Naive B cell (primary cell): ENCODE results near the gene BCL10. TPM values are rescaled to one million over a fixed set of nuclear protein-coding genes. Genes with fewer than 3 reads are reported as not detected.

ENCODE experiments used
- ATAC-seq, 2 donors: fragments of 150-1000 bp; cut with Tn5 transposase; 2 replicates each; pipeline ENCODE4 v1.10.0; 2021; ENCODE audit warnings: low read depth in 2 of 2, mild to moderate bottlenecking in 2 of 2, moderate library complexity in 2 of 2
- DNase-seq: peaks from one replicate; pipeline ENCODE4 v3.0.0; 2022
- H3K27ac Mint-ChIP-seq, 6 donors: one replicate each; pipeline ENCODE4 v1.8.0; 2020 to 2022; ENCODE audit warnings: mild to moderate bottlenecking in 6 of 6, mixed read lengths in 6 of 6, moderate library complexity in 5 of 6, inconsistent platforms in 2 of 6
- H3K27me3 Mint-ChIP-seq, 3 donors: one replicate each; pipeline ENCODE4 v1.8.0; 2021 to 2022; ENCODE audit warnings: mixed read lengths in 3 of 3, mild to moderate bottlenecking in 1 of 3
- H3K36me3 Mint-ChIP-seq, 2 donors: one replicate each; pipeline ENCODE4 v1.8.0; 2020 to 2022; ENCODE audit warnings: mixed read lengths in 2 of 2, inconsistent platforms in 1 of 2, mild to moderate bottlenecking in 1 of 2
- H3K4me1 Mint-ChIP-seq, 3 donors: one replicate each; pipeline ENCODE4 v1.8.0; 2020 to 2022; ENCODE audit warnings: mixed read lengths in 3 of 3, inconsistent platforms in 1 of 3, mild to moderate bottlenecking in 1 of 3, moderate library complexity in 1 of 3
- H3K4me3 Mint-ChIP-seq, 8 donors: one replicate each; pipeline ENCODE4 v1.8.0; 2020 to 2022; ENCODE audit warnings: mild to moderate bottlenecking in 8 of 8, mixed read lengths in 8 of 8, moderate library complexity in 8 of 8, inconsistent platforms in 2 of 8
- H3K9me3 Mint-ChIP-seq, 7 donors: one replicate each; pipeline ENCODE4 v1.8.0; 2020 to 2022; ENCODE audit warnings: mixed read lengths in 7 of 7, mild to moderate bottlenecking in 5 of 7, inconsistent platforms in 2 of 7, moderate library complexity in 1 of 7
- polyA plus RNA-seq, 6 donors: library from polyadenylated mRNA; unstranded; fragments of 300-500 nt; fragmentation: Illumina TruSeq; gene quantifications; one replicate each; pipeline ENCODE4 v1.2.3, GENCODE V29; 2021; ENCODE audit warnings: low read depth in 6 of 6

BCL10 gene
- polyA plus RNA-seq, 6 donors from 2014 or later: 48.6 to 83.4 (median 62.4) TPM

GRCh38 chr1:85290826-85291225 lies 14.4 kb upstream of the BCL10 start:
- no peaks in the 10 kb centered on the region for H3K27me3 Mint-ChIP-seq
- H3K27ac Mint-ChIP-seq: peak overlapping the region in 2 of 6 donors; percentile 81 to 96
- ATAC-seq: no peak
- no peak for DNase-seq
- no peaks in the 10 kb centered on the region for H3K9me3 Mint-ChIP-seq
- peaks cover 20 to 50% (median 47%) of the 10 kb centered on the region in 3 donors for H3K4me1 Mint-ChIP-seq
- peaks cover 0 to 3% of the 10 kb centered on the region in 2 donors for H3K36me3 Mint-ChIP-seq
- H3K4me3 Mint-ChIP-seq: peak overlapping the region in 2 of 8 donors; percentile 28 to 71

GRCh38 chr1:85289848-85290335 lies 13.5 kb upstream of the BCL10 start:
- Mint-ChIP-seq H3K27me3 (no peaks in the 10 kb centered on the region), H3K4me1 (peaks cover 20 to 50% (median 47%) of the 10 kb centered on the region in 3 donors), H3K4me3 (peak overlapping the region in 7 of 8 donors; percentile 4 to 84 (median 71)), H3K9me3 (no peaks in the 10 kb centered on the region), H3K27ac (peak overlapping the region in 5 of 6 donors; percentile 30 to 96 (median 89)), H3K36me3 (peaks cover 0 to 6% of the 10 kb centered on the region in 2 donors)
- no peak for DNase-seq
- ATAC-seq: peak; percentile 23 to 76

DNA sequence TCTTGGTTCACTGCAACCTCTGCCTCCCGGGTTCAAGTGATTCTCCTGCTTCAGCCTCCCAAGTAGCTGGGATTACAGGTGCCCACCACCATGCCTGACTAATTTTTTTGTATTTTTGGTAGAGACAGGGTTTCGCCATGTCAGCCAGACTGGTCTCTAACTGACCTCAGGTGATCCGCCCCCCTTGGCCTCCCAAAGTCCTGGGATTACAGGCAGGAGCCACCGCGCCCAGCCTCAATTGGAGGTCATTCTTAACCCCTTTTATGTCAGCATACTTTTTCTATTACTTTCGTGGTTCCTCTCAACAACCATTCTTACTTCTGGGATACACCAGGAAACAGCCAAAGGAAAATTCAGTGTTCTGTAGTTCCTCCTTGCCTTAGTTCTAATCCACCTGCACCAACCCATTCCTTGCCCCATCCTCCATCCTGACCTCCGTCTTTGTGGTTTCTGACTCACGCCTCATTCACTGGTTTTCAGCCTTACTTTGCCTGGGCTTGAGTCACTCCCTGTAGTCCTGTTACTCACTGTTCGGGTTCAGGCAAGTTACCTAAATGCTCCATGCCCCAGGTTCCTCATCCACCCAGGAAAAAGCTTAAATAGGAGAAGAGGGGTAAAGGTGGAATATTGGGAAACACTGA lies 12.9 kb upstream of the BCL10 start:
- Mint-ChIP-seq H3K9me3 (no peaks in the 10 kb centered on the region), H3K27ac (peak overlapping the region in 5 of 6 donors; percentile 30 to 96 (median 89)), H3K36me3 (peaks cover 0 to 6% of the 10 kb centered on the region in 2 donors), H3K4me1 (peaks cover 20 to 50% (median 42%) of the 10 kb centered on the region in 3 donors), H3K4me3 (peak overlapping the region in 5 of 8 donors; percentile 2 to 84 (median 71)), H3K27me3 (no peaks in the 10 kb centered on the region)
- no peak for ATAC-seq
- no peak for DNase-seq

- no peaks in the 10 kb centered on the region for H3K9me3 Mint-ChIP-seq
These were observed 7.8 kb upstream of the BCL10 start for GRCh38 chr1:85284202-85284601.

DNA sequence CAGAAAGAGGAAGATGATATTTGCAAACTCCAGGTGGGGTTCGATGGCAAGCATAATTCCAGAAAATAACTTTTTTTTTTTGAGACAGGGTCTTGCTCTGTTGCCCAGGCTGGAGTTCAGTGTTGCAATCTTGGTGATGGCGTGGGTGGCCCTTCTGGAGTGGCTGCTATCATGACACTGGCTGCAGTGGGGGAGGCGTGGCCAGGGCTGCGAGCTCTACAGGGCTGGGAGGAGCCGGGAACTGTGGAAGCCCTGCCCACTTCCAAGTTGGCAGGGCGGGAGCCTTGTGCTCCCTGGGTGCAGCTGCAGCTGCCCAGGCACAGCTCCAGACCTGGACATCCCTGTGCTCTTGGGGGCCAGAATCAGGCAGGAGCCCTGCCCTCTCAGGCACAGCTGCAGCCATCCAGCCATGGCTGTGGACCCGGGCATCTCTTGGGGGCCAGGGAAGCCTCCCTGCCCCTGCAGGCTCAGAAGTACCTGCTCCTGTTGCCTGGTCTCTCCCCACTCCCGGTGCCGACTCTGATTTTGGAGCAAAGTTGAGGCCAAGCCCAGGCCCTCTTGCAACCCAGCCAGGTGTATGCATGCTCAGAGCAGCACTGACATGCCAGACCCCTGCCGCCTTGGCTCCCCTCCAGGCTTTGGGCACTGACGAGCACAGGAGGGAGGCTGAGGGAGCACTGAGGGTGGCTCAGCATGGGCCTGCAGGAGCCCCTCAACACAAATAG lies 7.2 kb upstream of the BCL10 start:
- no peaks in the 10 kb centered on the region for H3K27me3 Mint-ChIP-seq
- no peaks in the 10 kb centered on the region for H3K9me3 Mint-ChIP-seq
- peak overlapping the region in 1 of 6 donors; percentile 49 for H3K27ac Mint-ChIP-seq
- peaks cover 11 to 13% of the 10 kb centered on the region in 2 donors for H3K36me3 Mint-ChIP-seq
- H3K4me3 Mint-ChIP-seq: no peak overlapping the region
- ATAC-seq (no peak), DNase-seq (no peak)
- peaks cover 8 to 22% (median 14%) of the 10 kb centered on the region in 3 donors for H3K4me1 Mint-ChIP-seq

More at GRCh38 chr1:85284202-85284601, 7.8 kb upstream of the BCL10 start:
- DNase-seq (no peak), ATAC-seq (no peak)
- Mint-ChIP-seq H3K27ac (no peak overlapping the region), H3K4me1 (peaks cover 4 to 18% (median 10%) of the 10 kb centered on the region in 3 donors), H3K4me3 (no peak overlapping the region), H3K36me3 (peaks cover 6 to 8% of the 10 kb centered on the region in 2 donors), H3K27me3 (no peaks in the 10 kb centered on the region)

DNA sequence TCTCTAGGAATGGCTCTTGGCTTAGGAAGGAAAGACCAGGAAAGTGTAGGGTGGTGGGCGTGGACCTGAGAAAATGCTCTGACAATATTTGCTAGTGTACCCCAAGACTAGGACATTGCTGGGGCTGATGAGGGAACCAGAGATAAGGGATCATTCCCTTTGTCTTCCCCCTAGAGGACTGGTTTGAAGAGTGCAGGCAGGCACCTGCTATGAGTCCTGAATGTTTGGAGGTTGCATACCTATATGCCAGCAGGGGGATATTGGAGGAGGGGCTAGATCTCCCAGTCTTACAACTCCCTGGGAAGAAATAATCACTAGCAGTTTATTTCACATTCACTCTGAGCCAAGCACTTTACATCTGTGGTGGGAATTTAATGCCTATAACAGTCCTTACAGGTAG lies 6.0 kb upstream of the BCL10 start:
- Mint-ChIP-seq H3K36me3 (peaks cover 12 to 14% of the 10 kb centered on the region in 2 donors), H3K9me3 (no peaks in the 10 kb centered on the region), H3K27ac (no peak overlapping the region), H3K27me3 (no peaks in the 10 kb centered on the region), H3K4me3 (no peak overlapping the region), H3K4me1 (peaks cover 9 to 20% (median 17%) of the 10 kb centered on the region in 3 donors)
- DNase-seq (no peak), ATAC-seq (peak; percentile 33 to 41)

DNA sequence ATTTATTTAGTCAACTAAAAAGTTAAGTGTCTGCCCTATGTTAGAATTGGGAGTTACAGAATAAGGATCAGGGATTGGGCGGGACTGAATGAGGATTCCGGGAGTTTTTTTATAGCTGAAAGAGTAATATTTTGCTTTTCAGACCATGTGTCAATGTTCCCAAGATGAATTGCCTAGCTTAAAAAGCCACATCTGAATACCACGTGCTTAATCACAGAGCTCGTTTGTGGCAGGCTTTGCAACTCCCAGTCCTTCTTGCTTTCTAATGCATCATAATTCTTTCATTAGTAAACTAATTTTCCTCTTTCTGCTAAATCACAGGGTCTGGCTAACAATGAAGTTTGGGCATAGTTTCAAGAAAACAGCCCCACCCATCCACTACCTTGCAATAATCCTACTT lies 4.2 kb upstream of the BCL10 start:
- Mint-ChIP-seq H3K9me3 (no peaks in the 10 kb centered on the region), H3K27me3 (no peaks in the 10 kb centered on the region), H3K4me3 (no peak overlapping the region), H3K27ac (peak overlapping the region in 1 of 6 donors; percentile 7), H3K4me1 (peaks cover 15 to 30% (median 27%) of the 10 kb centered on the region in 3 donors), H3K36me3 (peaks cover 8 to 14% of the 10 kb centered on the region in 2 donors)
- no peak for DNase-seq
- no peak for ATAC-seq

GRCh38 chr1:85279458-85280080 lies 3.1 kb upstream of the BCL10 start:
- no peaks in the 10 kb centered on the region for H3K27me3 Mint-ChIP-seq
- peaks cover 7 to 14% of the 10 kb centered on the region in 2 donors for H3K36me3 Mint-ChIP-seq
- peaks cover 26 to 40% (median 37%) of the 10 kb centered on the region in 3 donors for H3K4me1 Mint-ChIP-seq
- DNase-seq (no peak), ATAC-seq (no peak)
- H3K4me3 Mint-ChIP-seq: peak overlapping the region in 1 of 8 donors; percentile 28
- H3K9me3 Mint-ChIP-seq: no peaks in the 10 kb centered on the region
- peak overlapping the region in 2 of 6 donors; percentile 27 to 87 for H3K27ac Mint-ChIP-seq

GRCh38 chr1:85278853-85279314 lies 2.5 kb upstream of the BCL10 start:
- Mint-ChIP-seq H3K4me1 (peaks cover 32 to 47% (median 44%) of the 10 kb centered on the region in 3 donors), H3K4me3 (peak overlapping the region in 1 of 8 donors; percentile 29), H3K27me3 (no peaks in the 10 kb centered on the region), H3K27ac (peak overlapping the region in 1 of 6 donors; percentile 82), H3K9me3 (no peaks in the 10 kb centered on the region), H3K36me3 (peaks cover 7 to 18% of the 10 kb centered on the region in 2 donors)
- ATAC-seq (no peak), DNase-seq (no peak)

DNA sequence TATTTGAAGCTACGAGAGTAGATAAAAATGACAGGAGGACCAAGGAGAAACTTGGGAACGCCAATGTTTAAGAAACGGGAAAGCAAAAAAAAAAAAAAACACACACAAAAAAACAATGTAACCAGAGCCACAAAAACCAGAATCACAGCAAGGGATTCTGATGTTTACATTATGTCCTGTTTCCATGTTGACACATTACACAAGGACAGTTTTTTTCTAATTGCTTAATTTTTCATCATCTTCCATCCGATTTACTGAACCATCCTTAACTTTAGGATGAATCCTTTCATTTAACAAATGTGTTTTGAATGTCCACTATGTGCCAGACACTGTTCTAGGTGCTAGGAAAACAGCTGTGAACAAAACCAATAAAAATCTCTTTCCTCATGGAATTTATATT lies 1.4 kb upstream of the BCL10 start:
- H3K27me3 Mint-ChIP-seq: no peaks in the 10 kb centered on the region
- peak overlapping the region in 1 of 8 donors; percentile 99 for H3K4me3 Mint-ChIP-seq
- DNase-seq (no peak), ATAC-seq (no peak)
- H3K27ac Mint-ChIP-seq: peak overlapping the region in 2 of 6 donors; percentile 100
- no peaks in the 10 kb centered on the region for H3K9me3 Mint-ChIP-seq
- peaks cover 40 to 58% (median 55%) of the 10 kb centered on the region in 3 donors for H3K4me1 Mint-ChIP-seq
- H3K36me3 Mint-ChIP-seq: peaks cover 17 to 28% of the 10 kb centered on the region in 2 donors

DNA sequence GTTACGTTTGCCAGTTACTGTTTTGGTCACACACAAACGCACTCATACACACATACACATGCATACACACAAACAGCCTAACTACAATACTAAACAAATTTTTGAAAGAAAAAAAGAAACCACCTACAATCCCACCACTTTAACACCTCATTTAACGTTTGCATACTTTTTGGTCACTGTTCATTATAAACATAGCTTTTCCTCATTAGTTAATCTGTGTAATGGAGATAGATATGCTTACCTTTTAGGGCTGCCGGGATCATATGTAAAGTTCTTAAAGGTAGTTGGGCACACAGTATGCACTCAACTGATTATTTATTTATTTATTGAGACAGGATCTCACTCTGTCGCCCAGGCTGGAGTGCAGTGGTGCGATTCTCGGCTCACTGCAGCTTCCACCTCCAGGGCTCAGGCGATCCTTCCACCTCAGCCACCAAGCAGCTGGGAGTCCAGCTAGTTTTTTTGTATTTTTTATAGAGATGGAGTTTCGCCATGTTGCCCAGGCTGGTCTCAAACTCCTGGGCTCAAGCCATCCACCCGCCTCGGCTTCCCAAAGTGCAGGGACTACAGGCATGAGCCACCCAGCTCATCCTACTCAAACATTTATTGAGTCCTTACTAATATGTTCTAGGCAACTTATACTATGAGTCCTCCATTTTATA lies 677 bp upstream of the BCL10 start:
- ATAC-seq (no peak), DNase-seq (no peak)
- Mint-ChIP-seq H3K4me3 (peak overlapping the region; percentile 87 to 99 (median 96)), H3K36me3 (peaks cover 20 to 33% of the 10 kb centered on the region in 2 donors), H3K9me3 (no peaks in the 10 kb centered on the region), H3K4me1 (peaks cover 42 to 62% (median 58%) of the 10 kb centered on the region in 3 donors), H3K27ac (peak overlapping the region; percentile 96 to 100 (median 100)), H3K27me3 (no peaks in the 10 kb centered on the region)

GRCh38 chr1:85275701-85276214 lies 674 bp downstream of the BCL10 start:
- peaks cover 20 to 33% of the 10 kb centered on the region in 2 donors for H3K36me3 Mint-ChIP-seq
- peak; percentile 47 to 52 for ATAC-seq
- DNase-seq: peak; percentile 78
- peak overlapping the region; percentile 87 to 99 (median 96) for H3K4me3 Mint-ChIP-seq
- H3K9me3 Mint-ChIP-seq: no peaks in the 10 kb centered on the region
- H3K27ac Mint-ChIP-seq: peak overlapping the region; percentile 96 to 100 (median 100)
- H3K27me3 Mint-ChIP-seq: no peaks in the 10 kb centered on the region
- peaks cover 51 to 74% (median 69%) of the 10 kb centered on the region in 3 donors for H3K4me1 Mint-ChIP-seq
